DOHH2 (cell line): ENCODE data around the gene SLC2A2.

Experiments used
- H3F3A ChIP-seq: fragments of 200-600 bp; sonication (generic), shearing (Covaris generic); 2 replicates; pipeline ENCODE4 v1.6.0; 2016; ENCODE audit warnings: antibody characterized with exemption, mild to moderate bottlenecking; ENCODE audit not compliant: control insufficient read depth, insufficient read depth
- H3K27ac ChIP-seq: fragments of 200-600 bp; sonication (generic); 2 replicates; pipeline ENCODE4 v1.5.1; 2014; ENCODE audit warnings: low read depth, mild to moderate bottlenecking, low read length, moderate library complexity
- H3K27me3 ChIP-seq: fragments of 200-600 bp; sonication (generic); 2 replicates; pipeline ENCODE4 v1.6.1; 2014; ENCODE audit warnings: mild to moderate bottlenecking, low read length, mixed read lengths; ENCODE audit not compliant: control insufficient read depth
- H3K36me3 ChIP-seq: fragments of 200-600 bp; sonication (generic); 2 replicates; pipeline ENCODE4 v1.6.1; 2014; ENCODE audit warnings: mild to moderate bottlenecking, low read length, moderate library complexity, mixed read lengths; ENCODE audit not compliant: control insufficient read depth
- H3K4me1 ChIP-seq: fragments of 200-600 bp; sonication (generic); 2 replicates; pipeline ENCODE4 v1.6.1; 2014; ENCODE audit warnings: mild to moderate bottlenecking, low read length, mixed read lengths; ENCODE audit not compliant: control insufficient read depth
- H3K4me2 ChIP-seq: fragments of 200-600 bp; sonication (generic); 2 replicates; pipeline ENCODE4 v1.6.0; 2014; ENCODE audit warnings: mild to moderate bottlenecking, low read length, moderate library complexity
- H3K4me3 ChIP-seq: fragments of 200-600 bp; sonication (generic); 2 replicates; pipeline ENCODE4 v1.5.1; 2014; ENCODE audit warnings: mild to moderate bottlenecking, low read length, mixed read lengths
- H3K79me2 ChIP-seq: fragments of 200-600 bp; sonication (generic); 2 replicates; pipeline ENCODE4 v1.6.1; 2014; ENCODE audit warnings: mild to moderate bottlenecking, low read length, mixed read lengths; ENCODE audit not compliant: control insufficient read depth
- H3K9me2 ChIP-seq: fragments of 200-600 bp; sonication (generic); replicated peaks from 2 replicates; pipeline ENCODE4 v1.6.1; 2014; ENCODE audit warnings: mild to moderate bottlenecking, low read length, mixed read lengths; ENCODE audit not compliant: control insufficient read depth
- H3K9me3 ChIP-seq: fragments of 200-600 bp; sonication (generic); 2 replicates; pipeline ENCODE4 v1.6.1; 2014; ENCODE audit warnings: antibody characterized with exemption, low read length, mixed read lengths; ENCODE audit not compliant: control insufficient read depth, insufficient read depth
- H4K20me1 ChIP-seq: fragments of 200-600 bp; sonication (generic); 2 replicates; pipeline ENCODE4 v1.6.0; 2014; ENCODE audit warnings: low read depth, mild to moderate bottlenecking, antibody characterized with exemption, low read length, moderate library complexity; ENCODE audit not compliant: control insufficient read depth, insufficient read depth
- EZH2phosphoT487 ChIP-seq: fragments of 200-600 bp; sonication (generic); IDR thresholded peaks from 2 replicates; pipeline ENCODE4 v1.6.1; 2017; ENCODE audit warnings: borderline replicate concordance, mild to moderate bottlenecking, antibody characterized with exemption, low read length, moderate library complexity, mixed read lengths
- TF ChIP-seq, protein P1 (sequence below): fragments of 200-600 bp; sonication (generic); IDR thresholded peaks from one replicate; pipeline ENCODE4 v1.5.1; 2014; ENCODE audit warnings: antibody characterized with exemption, mild to moderate bottlenecking, low read depth, low read length; ENCODE audit not compliant: poor library complexity, severe bottlenecking

The SLC2A2 gene

GRCh38 chr3:170961616-170962400 lies 64.7 kb downstream of the SLC2A2 start:
- Histone ChIP-seq H3K27me3 (no peaks in the 10 kb centered on the region), H3K9me2 (no peaks in the 10 kb centered on the region), H4K20me1 (no peaks in the 10 kb centered on the region), H3K4me3 (no peak overlapping the region), H3K9me3 (no peaks in the 10 kb centered on the region), H3K27ac (no peak overlapping the region), H3K4me1 (no peaks in the 10 kb centered on the region), H3K79me2 (no peaks in the 10 kb centered on the region), H3K4me2 (no peak overlapping the region), H3K36me3 (no peaks in the 10 kb centered on the region), H3F3A (no peaks in the 10 kb centered on the region)
- TF ChIP-seq, protein P1, sequence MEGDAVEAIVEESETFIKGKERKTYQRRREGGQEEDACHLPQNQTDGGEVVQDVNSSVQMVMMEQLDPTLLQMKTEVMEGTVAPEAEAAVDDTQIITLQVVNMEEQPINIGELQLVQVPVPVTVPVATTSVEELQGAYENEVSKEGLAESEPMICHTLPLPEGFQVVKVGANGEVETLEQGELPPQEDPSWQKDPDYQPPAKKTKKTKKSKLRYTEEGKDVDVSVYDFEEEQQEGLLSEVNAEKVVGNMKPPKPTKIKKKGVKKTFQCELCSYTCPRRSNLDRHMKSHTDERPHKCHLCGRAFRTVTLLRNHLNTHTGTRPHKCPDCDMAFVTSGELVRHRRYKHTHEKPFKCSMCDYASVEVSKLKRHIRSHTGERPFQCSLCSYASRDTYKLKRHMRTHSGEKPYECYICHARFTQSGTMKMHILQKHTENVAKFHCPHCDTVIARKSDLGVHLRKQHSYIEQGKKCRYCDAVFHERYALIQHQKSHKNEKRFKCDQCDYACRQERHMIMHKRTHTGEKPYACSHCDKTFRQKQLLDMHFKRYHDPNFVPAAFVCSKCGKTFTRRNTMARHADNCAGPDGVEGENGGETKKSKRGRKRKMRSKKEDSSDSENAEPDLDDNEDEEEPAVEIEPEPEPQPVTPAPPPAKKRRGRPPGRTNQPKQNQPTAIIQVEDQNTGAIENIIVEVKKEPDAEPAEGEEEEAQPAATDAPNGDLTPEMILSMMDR, result peak; percentile 57
- TF ChIP-seq EZH2phosphoT487, result no peak

DNA sequence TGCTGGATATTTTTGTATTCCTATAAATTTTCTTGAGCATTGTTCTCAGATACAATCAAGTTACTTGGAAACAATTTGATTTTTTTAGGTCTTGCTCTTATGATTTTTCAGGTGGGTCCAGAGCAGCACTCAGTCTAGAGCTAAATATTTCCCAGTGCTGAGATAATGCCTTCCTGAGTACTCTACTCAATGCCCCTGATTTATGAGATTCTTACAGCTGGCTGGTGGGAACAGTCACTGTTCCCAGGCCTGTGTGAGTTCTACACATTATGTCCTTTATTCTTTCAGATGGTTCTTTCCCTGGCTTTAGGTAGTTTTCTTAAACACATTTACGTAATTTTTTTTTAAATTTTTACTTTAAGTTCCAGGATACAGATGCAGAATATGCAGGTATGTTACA lies 67.1 kb downstream of the SLC2A2 start:
- H3K36me3 ChIP-seq, result no peaks in the 10 kb centered on the region
- no peaks in the 10 kb centered on the region for H3K9me3 ChIP-seq
- no peaks in the 10 kb centered on the region for H4K20me1 ChIP-seq
- no peaks in the 10 kb centered on the region for H3K9me2 ChIP-seq
- no peak overlapping the region for H3K4me2 ChIP-seq
- no peak overlapping the region for H3K27ac ChIP-seq
- H3F3A ChIP-seq, result no peaks in the 10 kb centered on the region
- no peaks in the 10 kb centered on the region for H3K27me3 ChIP-seq
- H3K4me1 ChIP-seq, result no peaks in the 10 kb centered on the region
- H3K4me3 ChIP-seq, result no peak overlapping the region
- H3K79me2 ChIP-seq, result no peaks in the 10 kb centered on the region
- TF ChIP-seq, protein P1, result no peak
- no peak for TF ChIP-seq EZH2phosphoT487

GRCh38 chr3:170956647-170957046 lies 69.9 kb downstream of the SLC2A2 start:
- TF ChIP-seq EZH2phosphoT487, result no peak
- TF ChIP-seq, protein P1, result no peak

More at GRCh38 chr3:170956647-170957046, 69.9 kb downstream of the SLC2A2 start:
- no peaks in the 10 kb centered on the region for H3F3A ChIP-seq
- H3K9me2 ChIP-seq, result no peaks in the 10 kb centered on the region
- H3K36me3 ChIP-seq, result no peaks in the 10 kb centered on the region
- H3K27me3 ChIP-seq, result no peaks in the 10 kb centered on the region
- H3K4me3 ChIP-seq, result no peak overlapping the region
- H3K27ac ChIP-seq, result no peak overlapping the region
- H4K20me1 ChIP-seq, result no peaks in the 10 kb centered on the region
- H3K9me3 ChIP-seq, result no peaks in the 10 kb centered on the region
- H3K4me1 ChIP-seq, result no peaks in the 10 kb centered on the region
- H3K4me2 ChIP-seq, result no peak overlapping the region
- H3K79me2 ChIP-seq, result no peaks in the 10 kb centered on the region
